PC-9 (cell line): ENCODE data around the gene SOCS2. TPM values are rescaled to one million over a fixed set of nuclear protein-coding genes. Genes with fewer than 3 reads are reported as not detected.
A peak's percentile ranks its signal among the peaks of the same experiment; 100 is the strongest.

ENCODE experiments used
- BruUV-seq: library from RNA; stranded (reverse); fragments of 400-500 nt; replicated peaks from 2 replicates; lab custom pipeline; 2021; lab: Mats Ljungman, UMichigan
- CTCF ChIA-PET: fragments of 300-600 bp; sonication (Branson Sonifier 250); formaldehyde crosslinking; loops from one replicate; lab custom pipeline; 2022; ENCODE audit warnings: antibody characterized with exemption; lab: Charles Lee
- POLR2A ChIA-PET: fragments of 300-600 bp; sonication (Branson Sonifier 250); formaldehyde crosslinking; loops from one replicate; lab custom pipeline; 2022; ENCODE audit warnings: antibody characterized with exemption; ENCODE audit not compliant: unreplicated experiment; lab: Charles Lee
- DNase-seq, 2 experiments: peaks; one replicate each; pipeline versions ENCODE4 v3.0.0 to v3.0.0-alpha.2; 2015 to 2022; ENCODE audit warnings: mixed read lengths in 1 of 2
- H2AFZ ChIP-seq: fragments of 200-600 bp; sonication (generic); 2 replicates; pipeline ENCODE4 v1.8.1; 2017; ENCODE audit warnings: antibody characterized with exemption
- H3F3A ChIP-seq: fragments of 200-600 bp; sonication (generic); 2 replicates; pipeline ENCODE4 v1.8.1; 2017; ENCODE audit warnings: antibody characterized with exemption, mild to moderate bottlenecking, low read depth; ENCODE audit not compliant: insufficient read depth
- H3K27ac ChIP-seq: fragments of 200-600 bp; sonication (generic); 2 replicates; pipeline ENCODE4 v1.6.1; 2016; ENCODE audit warnings: mixed run types
- H3K27me3 ChIP-seq: fragments of 200-600 bp; sonication (generic); 2 replicates; pipeline ENCODE4 v1.6.1; 2016; ENCODE audit warnings: low read depth, mixed run types; ENCODE audit not compliant: insufficient read depth
- H3K36me3 ChIP-seq: fragments of 200-600 bp; sonication (generic); 2 replicates; pipeline ENCODE4 v1.6.1; 2016; ENCODE audit warnings: low read depth, mixed run types
- H3K4me1 ChIP-seq: fragments of 200-600 bp; sonication (generic); replicated peaks from 2 replicates; pipeline ENCODE4 v1.6.1; 2016; ENCODE audit warnings: mixed run types; ENCODE audit not compliant: insufficient read depth
- H3K4me2 ChIP-seq: fragments of 200-600 bp; sonication (generic); 2 replicates; pipeline ENCODE4 v1.6.1; 2017; ENCODE audit warnings: mixed run types
- H3K4me3 ChIP-seq: fragments of 200-600 bp; sonication (generic); 2 replicates; pipeline ENCODE4 v1.6.1; 2016; ENCODE audit warnings: mixed run types
- H3K79me2 ChIP-seq: fragments of 200-600 bp; sonication (generic); 2 replicates; pipeline ENCODE4 v1.6.1; 2017; ENCODE audit warnings: low read depth, mixed run types
- H3K9me2 ChIP-seq: fragments of 200-600 bp; sonication (generic); 2 replicates; pipeline ENCODE4 v1.8.1; 2017; ENCODE audit warnings: mild to moderate bottlenecking; ENCODE audit not compliant: insufficient read depth
- H3K9me3 ChIP-seq: fragments of 200-600 bp; sonication (generic); 2 replicates; pipeline ENCODE4 v1.8.1; 2016; ENCODE audit warnings: low read depth; ENCODE audit not compliant: insufficient read depth
- H4K20me1 ChIP-seq: fragments of 200-600 bp; sonication (generic); 2 replicates; pipeline ENCODE4 v1.8.1; 2017; ENCODE audit not compliant: insufficient read depth
- CTCF ChIP-seq: fragments of 200-600 bp; sonication (generic); conservative IDR thresholded peaks from 2 replicates; pipeline ENCODE4 v1.6.1; 2017; ENCODE audit warnings: mixed run types, antibody characterized with exemption, mild to moderate bottlenecking, moderate library complexity
- EZH2 ChIP-seq: fragments of 200-600 bp; sonication (generic); IDR thresholded peaks from 2 replicates; pipeline ENCODE4 v1.8.0; 2017; ENCODE audit warnings: antibody characterized with exemption, low read depth
- intact Hi-C: fragments of 100-400 bp; cut with micrococcal nuclease; formaldehyde crosslinking; loops from one replicate; pipeline ENCODE4 v1.10.0; 2022; ENCODE audit not compliant: unreplicated experiment
- total RNA-seq: library from RNA; stranded (reverse); gene quantifications from 2 replicates; pipeline ENCODE4 v1.2.3, GENCODE V29; 2021

Gene SOCS2
- total RNA-seq, 1 experiment from 2014 or later, result 9.2 TPM

- intact Hi-C loops, result loop anchor here (1.0 to 5.0 kb wide), 5 partner anchors 56 to 529 kb away; partner anchors contain the start of gene CRADD
- ChIA-PET CTCF (no interaction called here), POLR2A (no interaction called here)
- no peaks in the 10 kb centered on the region for H4K20me1 ChIP-seq
- BruUV-seq, result no TSS peak
- no peaks in the 10 kb centered on the region for H3K4me1 ChIP-seq
- H3K27ac ChIP-seq, result peak overlapping the region; percentile 76
- peak overlapping the region; percentile 97 for H3K4me2 ChIP-seq
- H3K9me3 ChIP-seq, result no peaks in the 10 kb centered on the region
- no peaks in the 10 kb centered on the region for H3K27me3 ChIP-seq
- H3K4me3 ChIP-seq, result peak overlapping the region; percentile 94
- no peaks in the 10 kb centered on the region for H3K79me2 ChIP-seq
- H2AFZ ChIP-seq, result peak overlapping the region; percentile 96
- H3K9me2 ChIP-seq, result no peaks in the 10 kb centered on the region
- no peak for TF ChIP-seq EZH2
- TF ChIP-seq CTCF, result peak; percentile 46; the same call in 1 of the 2 replicates
- no peaks in the 10 kb centered on the region for H3K36me3 ChIP-seq
- H3F3A ChIP-seq, result peaks cover 20% of the 10 kb centered on the region; the same call in 1 of the 2 replicates
- peak in 1 of 2 experiments; percentile 75 for DNase-seq
Measured at GRCh38 chr12:93571365-93571924, 1.0 kb upstream of the SOCS2 start.

- TF ChIP-seq CTCF, result no peak
- TF ChIP-seq EZH2, result no peak
- no peaks in the 10 kb centered on the region for H3K4me1 ChIP-seq
- H3F3A ChIP-seq, result peaks cover 20% of the 10 kb centered on the region; the same call in 1 of the 2 replicates
- no peaks in the 10 kb centered on the region for H3K27me3 ChIP-seq
- no peaks in the 10 kb centered on the region for H3K79me2 ChIP-seq
- no peak overlapping the region for H3K4me3 ChIP-seq
- BruUV-seq, result no TSS peak
- H3K27ac ChIP-seq, result no peak overlapping the region
- CTCF ChIA-PET, result interaction anchor here (0.7 kb wide), 1 partner anchor 212 kb away, joined by 3 read pairs; no protein-coding TSS in a partner anchor
- DNase-seq, result no peak
- peak overlapping the region; percentile 97; the same call in 1 of the 2 replicates for H3K4me2 ChIP-seq
- POLR2A ChIA-PET, result no interaction called here
- no peak overlapping the region for H2AFZ ChIP-seq
- intact Hi-C loops, result loop anchor here (5.0 kb wide), 2 partner anchors 54 to 314 kb away; no protein-coding TSS in a partner anchor
- H4K20me1 ChIP-seq, result no peaks in the 10 kb centered on the region
- H3K9me2 ChIP-seq, result no peaks in the 10 kb centered on the region
- no peaks in the 10 kb centered on the region for H3K36me3 ChIP-seq
- no peaks in the 10 kb centered on the region for H3K9me3 ChIP-seq
Measured at GRCh38 chr12:93572712-93573551, 457 bp downstream of the SOCS2 start.

GRCh38 chr12:93573552-93574223 lies 1.2 kb downstream of the SOCS2 start:
- intact Hi-C loops, result loop anchor here (5.0 kb wide), 2 partner anchors 54 to 314 kb away; no protein-coding TSS in a partner anchor
- no TSS peak for BruUV-seq

More at GRCh38 chr12:93573552-93574223, 1.2 kb downstream of the SOCS2 start:
- Histone ChIP-seq H3K9me3 (no peaks in the 10 kb centered on the region), H3K79me2 (no peaks in the 10 kb centered on the region), H3K27me3 (no peaks in the 10 kb centered on the region), H3K9me2 (no peaks in the 10 kb centered on the region), H3K4me2 (no peak overlapping the region), H4K20me1 (no peaks in the 10 kb centered on the region), H3K4me1 (no peaks in the 10 kb centered on the region), H2AFZ (no peak overlapping the region), H3F3A (peaks cover 20% of the 10 kb centered on the region; the same call in 1 of the 2 replicates), H3K27ac (no peak overlapping the region), H3K36me3 (no peaks in the 10 kb centered on the region), H3K4me3 (no peak overlapping the region)
- TF ChIP-seq EZH2 (no peak), CTCF (no peak)
- POLR2A ChIA-PET, result no interaction called here
- CTCF ChIA-PET, result interaction anchor here (0.6 kb wide), 1 partner anchor 71 kb away, joined by 3 read pairs; no protein-coding TSS in a partner anchor
- no peak for DNase-seq
